GM12891 (cell line): ENCODE results near the gene SLC16A8.

Experiments used
- PAX5 ChIP-seq: IDR thresholded peaks from 2 replicates; pipeline ENCODE4 v1.6.1; 2011; ENCODE audit warnings: low read length, moderate library complexity, mild to moderate bottlenecking; ENCODE audit not compliant: insufficient read depth, severe bottlenecking
- POLR2A ChIP-seq: IDR thresholded peaks from 2 replicates; pipeline ENCODE4 v1.6.1; 2011; ENCODE audit warnings: low read depth, low read length, control low read depth
- POLR2AphosphoS5 ChIP-seq: IDR thresholded peaks from 2 replicates; pipeline ENCODE4 v1.6.1; 2011; ENCODE audit warnings: low read depth, low read length, control low read depth
- POU2F2 ChIP-seq: IDR thresholded peaks from 2 replicates; pipeline ENCODE4 v1.6.1; 2011; ENCODE audit warnings: low read depth, mild to moderate bottlenecking, control low read depth, low read length, moderate library complexity
- SPI1 ChIP-seq: IDR thresholded peaks from 2 replicates; pipeline ENCODE4 v1.6.1; 2011; ENCODE audit warnings: low read depth, low read length, control low read depth
- TAF1 ChIP-seq: IDR thresholded peaks from 2 replicates; pipeline ENCODE4 v1.6.1; 2011; ENCODE audit warnings: low read depth, low read length, control low read depth

DNA sequence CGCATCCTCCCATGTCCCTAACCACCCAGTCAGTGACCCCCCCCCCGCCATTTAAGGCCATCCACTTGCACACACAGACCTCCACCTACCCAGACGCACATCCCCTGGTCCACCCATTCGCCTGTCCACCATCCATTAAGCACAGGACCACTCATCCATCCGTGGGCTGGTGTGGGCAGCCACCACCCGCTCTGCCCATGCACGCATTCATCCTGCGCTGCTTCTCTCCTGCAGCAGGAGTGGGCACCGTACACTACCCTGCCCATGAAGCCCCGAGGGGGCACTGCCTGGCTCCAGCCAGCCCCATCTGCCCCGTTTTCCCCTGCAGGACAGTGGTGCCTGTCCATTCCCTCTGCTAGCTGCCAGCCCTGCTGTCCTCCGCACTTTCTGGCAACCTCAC lies 3.9 kb upstream of the SLC16A8 start:
- TF ChIP-seq POLR2AphosphoS5 = no peak
- no peak for TF ChIP-seq POLR2A
- TF ChIP-seq SPI1 = no peak
- TF ChIP-seq TAF1 = no peak
- TF ChIP-seq POU2F2 = no peak
- TF ChIP-seq PAX5 = no peak
